ENCODE measurements around the gene PRIMPOL.

GRCh38 chr4:184660978-184661377, 11.4 kb downstream of the PRIMPOL start:
- TF ChIP-seq POLR2A (IDR thresholded peaks at IDR 0.05; ENCODE audit: low read length) (no peak), GATA1 (IDR thresholded peaks at IDR 0.05; ENCODE audit: low read depth, low read length) (no peak)

Measured in erythroblast (primary cell).